Upper lobe of left lung (tissue), 6 donors: ENCODE results near the gene ZNF777. TPM values are rescaled to one million over a fixed set of nuclear protein-coding genes. Genes with fewer than 3 reads are reported as not detected.
A peak's percentile ranks its signal among the peaks of the same experiment; 100 is the strongest.

ENCODE experiments used
- ATAC-seq, 2 donors: fragments of 200-7000 bp; cut with Tn5 transposase; one replicate each; pipeline ENCODE4 v1.9.1; 2022; ENCODE audit warnings: mild to moderate bottlenecking in 2 of 2, moderate library complexity in 2 of 2; ENCODE audit not compliant: low FRiP score in 2 of 2
- DNase-seq, 2 donors: peaks; one replicate each; pipeline ENCODE4 v3.0.0-alpha.2; 2019 to 2020
- H3K27ac ChIP-seq, 4 donors: fragments of 200-600 bp; sonication (generic); one replicate each; pipeline ENCODE4 v1.5.1; 2016 to 2019
- H3K27me3 ChIP-seq, 4 donors: fragments of 200-600 bp; sonication (generic); one replicate each; pipeline ENCODE4 v1.5.1; 2017 to 2019
- H3K36me3 ChIP-seq, 4 donors: fragments of 200-600 bp; sonication (generic); one replicate each; pipeline ENCODE4 v1.5.1; 2016 to 2019
- H3K4me1 ChIP-seq, 4 donors: fragments of 200-600 bp; sonication (generic); one replicate each; pipeline ENCODE4 v1.5.1; 2018 to 2019
- H3K4me3 ChIP-seq, 4 donors: fragments of 200-600 bp; sonication (generic); one replicate each; pipeline ENCODE4 v1.5.1; 2017 to 2019; ENCODE audit warnings: mild to moderate bottlenecking in 2 of 4, moderate library complexity in 1 of 4
- H3K9me3 ChIP-seq, 4 donors: fragments of 200-600 bp; sonication (generic); one replicate each; pipeline ENCODE4 v1.5.1; 2018 to 2019
- EP300 ChIP-seq, 4 donors: sonication (generic); formaldehyde crosslinking; IDR thresholded peaks; one replicate each; pipeline ENCODE4 v1.5.1; 2017; ENCODE audit warnings: antibody characterized with exemption in 4 of 4, control low read depth in 2 of 4
- POLR2A ChIP-seq, 4 donors: fragments of 450-650 bp; IDR thresholded peaks; one replicate each; pipeline ENCODE4 v1.5.1; 2016 to 2017; ENCODE audit warnings: antibody characterized with exemption in 4 of 4, mild to moderate bottlenecking in 2 of 4
- POLR2AphosphoS5 ChIP-seq, 2 donors: sonication (generic); formaldehyde crosslinking; IDR thresholded peaks; one replicate each; pipeline ENCODE4 v1.5.1; 2017; ENCODE audit warnings: antibody characterized with exemption in 2 of 2
- WGBS, 2 donors: methylation state at CpG; one replicate each; pipeline ENCODE4 v1.1.5; 2017 to 2018; 5-methylcytosine and 5-hydroxymethylcytosine counted together
- total RNA-seq, 6 donors: library from RNA; depleted of rRNA in 4 of 6; stranded (reverse); fragments of >200 nt in 4 of 6; gene quantifications; one replicate each; pipeline versions ENCODE4 v1.1.0 to v1.2.1, GENCODE V29; 2016 to 2021
- TF ChIP-seq, protein P1 (sequence below), 6 experiments: fragments of 450-650 bp in 4 of 6; fragments of 200-600 bp in 2 of 6; sonication (generic) in 2 of 6; IDR thresholded peaks; one replicate each; pipeline ENCODE4 v1.5.1; 2016 to 2019; ENCODE audit warnings: antibody characterized with exemption in 6 of 6
- donor health status: DM: no; HTN: no; CAD: no; lungs with moderate emphysema.
- donor health status: DM: no; HTN: yes; CAD: no; lungs with severe emphysema.

Gene ZNF777
- total RNA-seq, 6 donors from 2014 or later: 9.3 to 16.0 (median 10.8) TPM

GRCh38 chr7:149474309-149475120 is 13.7 kb upstream of the ZNF777 start:
- Histone ChIP-seq H3K27ac (no peak overlapping the region), H3K4me1 (no peaks in the 10 kb centered on the region), H3K27me3 (no peaks in the 10 kb centered on the region), H3K36me3 (peaks cover 18 to 58% (median 55%) of the 10 kb centered on the region in 4 donors), H3K9me3 (no peaks in the 10 kb centered on the region), H3K4me3 (no peak overlapping the region)
- TF ChIP-seq, protein P1, sequence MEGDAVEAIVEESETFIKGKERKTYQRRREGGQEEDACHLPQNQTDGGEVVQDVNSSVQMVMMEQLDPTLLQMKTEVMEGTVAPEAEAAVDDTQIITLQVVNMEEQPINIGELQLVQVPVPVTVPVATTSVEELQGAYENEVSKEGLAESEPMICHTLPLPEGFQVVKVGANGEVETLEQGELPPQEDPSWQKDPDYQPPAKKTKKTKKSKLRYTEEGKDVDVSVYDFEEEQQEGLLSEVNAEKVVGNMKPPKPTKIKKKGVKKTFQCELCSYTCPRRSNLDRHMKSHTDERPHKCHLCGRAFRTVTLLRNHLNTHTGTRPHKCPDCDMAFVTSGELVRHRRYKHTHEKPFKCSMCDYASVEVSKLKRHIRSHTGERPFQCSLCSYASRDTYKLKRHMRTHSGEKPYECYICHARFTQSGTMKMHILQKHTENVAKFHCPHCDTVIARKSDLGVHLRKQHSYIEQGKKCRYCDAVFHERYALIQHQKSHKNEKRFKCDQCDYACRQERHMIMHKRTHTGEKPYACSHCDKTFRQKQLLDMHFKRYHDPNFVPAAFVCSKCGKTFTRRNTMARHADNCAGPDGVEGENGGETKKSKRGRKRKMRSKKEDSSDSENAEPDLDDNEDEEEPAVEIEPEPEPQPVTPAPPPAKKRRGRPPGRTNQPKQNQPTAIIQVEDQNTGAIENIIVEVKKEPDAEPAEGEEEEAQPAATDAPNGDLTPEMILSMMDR (IDR thresholded peaks at IDR 0.05): no peak
- TF ChIP-seq EP300 (IDR thresholded peaks at IDR 0.05) (no peak), POLR2A (IDR thresholded peaks at IDR 0.05) (no peak), POLR2AphosphoS5 (IDR thresholded peaks at IDR 0.05) (no peak)
- 98% methylated on average over 56 to 72 of the region's 77 CpGs for WGBS, 2 donors
- ATAC-seq (no peak), DNase-seq (peak in 1 of 2 donors; percentile 82)

DNA sequence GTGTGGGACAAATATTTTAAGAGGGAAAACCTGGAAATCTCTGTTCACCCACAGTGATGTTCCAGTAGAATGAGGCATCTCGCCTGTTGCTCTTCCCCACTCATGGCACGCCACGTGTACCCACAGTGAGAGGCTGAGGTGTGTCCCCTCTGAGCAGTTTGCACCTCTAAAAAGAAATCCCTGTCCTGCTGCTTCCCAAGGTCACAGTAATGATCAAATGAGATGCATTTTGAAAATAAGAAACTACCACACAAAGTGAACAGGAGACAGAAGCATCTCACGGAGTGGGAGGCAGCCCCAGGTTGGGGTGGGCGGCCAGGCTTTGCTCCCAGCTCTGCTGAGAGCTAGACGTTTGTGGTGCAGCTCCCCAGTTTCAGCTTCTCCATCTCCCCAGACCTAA is 12.4 kb upstream of the ZNF777 start:
- Histone ChIP-seq H3K27ac (no peak overlapping the region), H3K9me3 (no peaks in the 10 kb centered on the region), H3K36me3 (peaks cover 18 to 58% (median 54%) of the 10 kb centered on the region in 4 donors), H3K27me3 (no peaks in the 10 kb centered on the region), H3K4me1 (no peaks in the 10 kb centered on the region), H3K4me3 (no peak overlapping the region)
- TF ChIP-seq POLR2AphosphoS5 (IDR thresholded peaks at IDR 0.05) (no peak), POLR2A (IDR thresholded peaks at IDR 0.05) (no peak), EP300 (IDR thresholded peaks at IDR 0.05) (no peak)
- TF ChIP-seq, protein P1 (IDR thresholded peaks at IDR 0.05): no peak
- ATAC-seq (no peak), DNase-seq (no peak)
- WGBS, 2 donors: 90 to 97% methylated on average over 6 of the region's 6 CpGs

DNA sequence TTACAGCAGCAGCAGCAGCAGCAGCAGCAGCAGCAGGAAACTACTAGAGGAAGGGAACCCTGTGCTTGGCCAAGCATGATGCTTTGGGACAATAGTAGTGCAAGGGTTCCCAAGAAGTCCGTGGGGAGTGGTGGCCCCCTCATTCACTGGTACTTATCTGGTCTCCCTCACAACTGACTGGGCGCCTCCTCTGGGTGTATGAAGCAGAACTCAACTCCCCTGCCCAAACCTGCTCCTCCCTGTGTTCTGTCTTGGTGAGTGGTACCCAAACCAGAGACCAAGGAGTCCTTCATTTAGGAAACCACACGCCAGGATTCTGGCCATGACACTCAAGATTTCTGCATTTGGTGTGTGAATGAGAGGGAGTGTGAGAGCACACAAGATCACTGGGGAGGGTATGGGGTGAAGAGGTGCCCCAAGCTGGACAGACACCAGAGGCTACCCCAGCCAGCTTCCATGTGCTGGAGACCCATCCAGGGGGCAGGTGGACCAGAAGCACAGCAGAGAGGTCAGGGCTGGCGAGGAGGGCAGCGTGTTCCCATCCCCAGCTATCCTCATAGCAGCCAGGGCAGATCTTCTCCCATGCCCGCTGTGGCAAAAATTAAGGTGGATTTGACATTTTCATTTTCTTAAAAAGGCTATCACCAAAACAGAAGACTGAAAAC is 10.6 kb upstream of the ZNF777 start:
- H3K4me3 ChIP-seq: no peak overlapping the region
- H3K27ac ChIP-seq: no peak overlapping the region
- TF ChIP-seq POLR2A (IDR thresholded peaks at IDR 0.05) (no peak), POLR2AphosphoS5 (IDR thresholded peaks at IDR 0.05) (no peak), EP300 (IDR thresholded peaks at IDR 0.05) (no peak)
- TF ChIP-seq, protein P1 (IDR thresholded peaks at IDR 0.05): no peak
- WGBS, 2 donors: 94 to 99% methylated on average over 6 of the region's 6 CpGs
- no peaks in the 10 kb centered on the region for H3K9me3 ChIP-seq
- DNase-seq: no peak
- H3K4me1 ChIP-seq: no peaks in the 10 kb centered on the region
- H3K36me3 ChIP-seq: peaks cover 14 to 44% (median 38%) of the 10 kb centered on the region in 4 donors
- ATAC-seq: no peak
- no peaks in the 10 kb centered on the region for H3K27me3 ChIP-seq

DNA sequence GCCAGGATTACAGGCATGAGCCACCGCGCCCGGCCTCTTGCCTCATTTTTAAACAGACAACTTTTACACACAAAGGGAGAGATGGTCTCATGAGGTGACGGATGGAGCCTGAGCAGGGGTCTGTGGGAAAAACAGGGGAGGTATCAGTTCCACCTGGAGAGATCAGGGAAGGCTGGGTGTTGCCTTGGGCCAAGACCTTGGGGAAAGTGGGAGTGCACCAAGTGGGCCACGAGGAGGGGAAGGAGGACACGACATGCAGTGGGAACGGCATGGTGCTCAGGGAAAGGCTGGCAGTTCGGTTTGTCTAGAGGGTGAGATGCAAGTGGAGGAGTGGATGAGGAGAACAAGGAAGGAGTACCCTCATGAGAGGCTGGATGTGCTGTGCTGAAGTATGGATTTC is 8.9 kb upstream of the ZNF777 start:
- Histone ChIP-seq H3K4me1 (no peaks in the 10 kb centered on the region), H3K4me3 (no peak overlapping the region), H3K27ac (no peak overlapping the region), H3K9me3 (no peaks in the 10 kb centered on the region), H3K36me3 (peaks cover 11 to 28% (median 24%) of the 10 kb centered on the region in 4 donors), H3K27me3 (no peaks in the 10 kb centered on the region)
- 91 to 94% methylated on average over 8 of the region's 8 CpGs for WGBS, 2 donors
- DNase-seq (no peak), ATAC-seq (no peak)
- TF ChIP-seq POLR2AphosphoS5 (IDR thresholded peaks at IDR 0.05): no peak
- TF ChIP-seq, protein P1 (IDR thresholded peaks at IDR 0.05): no peak
- TF ChIP-seq EP300 (IDR thresholded peaks at IDR 0.05): no peak
- TF ChIP-seq POLR2A (IDR thresholded peaks at IDR 0.05): no peak
